ENCODE data around the gene CPLX3.

CPLX3 gene

DNA sequence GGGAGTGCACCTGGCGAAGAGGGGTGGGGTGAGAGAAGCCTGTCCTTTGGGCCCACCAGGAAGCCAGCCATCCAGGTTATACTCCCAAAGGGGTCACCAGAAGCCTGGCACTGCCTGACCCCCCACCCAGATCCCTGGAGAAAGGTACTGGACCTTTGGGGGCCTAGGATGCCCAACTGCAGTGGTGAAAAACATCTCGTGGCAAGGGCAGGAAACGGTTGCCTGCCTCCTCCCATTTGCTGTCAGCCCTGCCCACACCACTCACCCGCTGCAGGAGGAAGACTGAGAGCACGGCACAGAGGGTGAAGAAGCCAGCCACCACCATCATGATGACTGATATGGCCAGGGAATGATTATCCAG, 18.8 kb downstream of the CPLX3 start:
- DNase-seq (ENCODE audit: low spot score) = no peak

DNA sequence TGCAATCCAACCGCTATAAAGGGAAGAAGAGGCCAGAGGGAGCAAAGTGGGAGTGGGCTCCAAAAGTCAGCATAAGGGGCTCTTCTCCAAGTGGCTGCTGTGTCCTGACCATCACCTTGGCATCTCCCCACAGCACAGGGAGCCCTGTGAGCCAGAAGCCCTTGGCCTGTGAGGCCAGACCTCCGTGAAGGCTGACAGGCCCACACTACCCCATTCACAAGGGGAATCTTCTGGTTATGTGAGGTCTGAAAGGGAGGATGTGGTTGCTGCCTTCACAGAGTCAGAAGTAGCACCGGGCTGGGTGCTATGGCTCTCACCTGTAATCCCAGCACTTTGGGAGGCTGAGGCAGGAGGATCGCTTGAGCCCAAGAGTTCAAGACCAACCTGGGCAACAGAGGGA, 19.2 kb downstream of the CPLX3 start:
- DNase-seq (ENCODE audit: low spot score) = no peak

DNA sequence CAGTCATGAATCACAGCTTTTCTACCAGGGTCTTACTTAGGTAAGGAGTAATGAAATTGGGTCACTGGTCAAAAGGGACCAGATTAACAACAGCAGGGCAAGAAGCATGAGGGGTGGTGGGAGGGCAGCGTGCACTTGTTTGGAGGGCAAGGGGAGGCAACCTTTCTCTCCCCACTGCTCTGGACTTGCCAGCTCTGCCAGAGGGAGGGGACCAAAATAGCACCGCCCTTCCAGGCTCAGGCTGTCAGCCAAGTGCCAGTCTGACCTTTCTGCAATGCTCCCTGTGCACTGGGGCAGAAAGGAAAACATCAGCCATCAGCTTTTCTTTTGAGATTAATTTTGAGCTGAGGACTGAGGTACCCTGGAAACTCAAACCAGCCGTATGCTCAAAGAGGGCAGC, 21.0 kb downstream of the CPLX3 start:
- no peak for DNase-seq (ENCODE audit: low spot score)

DNA sequence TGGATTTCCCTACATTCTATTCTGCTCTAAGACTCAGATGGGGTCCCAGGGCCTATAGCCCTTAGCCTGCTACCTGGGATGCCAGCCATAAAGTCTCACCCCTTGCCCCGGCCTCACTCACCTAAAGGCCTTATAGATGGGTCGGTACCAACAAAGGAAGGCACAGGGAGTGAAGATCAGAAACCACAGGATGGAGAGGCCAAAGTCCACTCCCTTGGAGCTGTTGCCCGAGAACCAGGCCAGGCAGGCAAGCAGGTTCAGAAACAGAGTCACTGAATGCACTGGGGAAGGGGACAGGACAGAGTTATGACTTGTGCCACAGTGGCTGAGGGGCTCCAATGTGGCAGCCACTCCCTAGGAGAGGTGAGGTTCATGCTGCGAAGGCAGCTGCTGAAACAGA, 24.0 kb downstream of the CPLX3 start:
- no peak for DNase-seq (ENCODE audit: low spot score)

DNA sequence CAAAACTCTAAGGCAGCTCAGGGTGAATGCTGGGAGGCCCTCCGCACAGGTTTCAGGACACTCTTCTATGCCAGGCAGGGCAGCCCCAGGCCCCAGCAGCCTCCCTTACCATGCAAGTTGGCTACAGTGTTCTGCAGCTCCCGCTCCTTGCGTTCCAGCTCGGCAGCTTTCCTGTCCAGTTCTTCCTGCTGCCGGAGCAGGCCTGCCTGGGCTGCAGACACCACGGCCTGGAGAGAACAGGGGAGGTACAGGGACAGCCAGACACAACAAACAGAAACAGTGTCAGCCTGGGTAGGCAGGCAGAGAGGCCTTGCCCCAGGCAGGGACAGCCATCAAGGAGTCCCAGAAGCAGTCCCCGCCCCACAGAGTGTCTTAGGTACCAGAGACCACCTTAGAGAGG, 25.5 kb downstream of the CPLX3 start:
- no peak for DNase-seq (ENCODE audit: low spot score)

DNA sequence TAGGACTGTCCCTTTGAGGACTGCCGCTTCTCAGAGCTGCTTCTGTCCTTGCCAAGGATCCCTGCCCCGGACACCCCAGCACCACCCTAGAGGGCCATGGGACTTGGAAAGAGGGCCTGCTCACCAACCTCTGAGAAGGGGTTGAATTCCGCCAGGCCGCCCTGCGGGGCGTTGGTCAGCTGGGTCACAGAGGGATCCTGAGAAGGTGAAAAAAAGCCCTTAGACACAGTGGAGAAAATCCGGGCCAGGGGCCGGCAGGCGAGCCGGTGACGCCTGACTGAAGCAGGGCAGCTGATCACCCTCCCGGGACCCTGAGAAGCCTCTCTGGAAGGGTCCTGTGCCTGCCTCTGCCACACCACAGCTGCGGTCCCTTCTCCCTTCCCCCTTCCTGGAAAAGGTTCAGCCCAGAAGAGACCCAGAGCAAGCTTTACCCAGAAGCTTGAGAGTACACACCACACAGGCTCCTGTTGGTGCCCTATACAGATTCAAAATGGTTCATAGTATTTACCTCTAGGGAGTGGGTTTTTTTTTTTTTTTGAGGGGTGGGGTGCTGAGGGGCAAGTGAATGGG, 28.1 kb downstream of the CPLX3 start:
- no peak for DNase-seq (ENCODE audit: low spot score)

DNA sequence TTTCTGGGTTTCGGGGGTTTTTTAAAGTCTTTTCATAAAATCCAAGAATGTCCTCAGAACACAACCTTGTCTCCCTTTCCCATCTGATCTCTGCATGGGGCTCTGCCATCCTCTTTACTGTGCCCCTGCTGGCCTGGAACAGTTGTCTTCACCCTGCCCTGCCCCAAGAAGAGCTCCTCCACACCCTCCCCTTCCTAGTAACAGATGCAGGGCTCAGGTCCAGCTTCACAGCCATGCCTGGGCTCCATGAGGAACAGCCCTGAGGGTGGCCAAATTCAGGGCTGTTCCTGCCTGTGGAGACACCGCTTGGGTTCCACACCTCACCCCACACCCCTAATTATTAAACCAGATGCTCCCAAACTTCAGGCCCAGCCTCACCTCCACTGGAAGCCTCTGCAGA, 29.4 kb downstream of the CPLX3 start:
- no peak for DNase-seq (ENCODE audit: low spot score)

DNA sequence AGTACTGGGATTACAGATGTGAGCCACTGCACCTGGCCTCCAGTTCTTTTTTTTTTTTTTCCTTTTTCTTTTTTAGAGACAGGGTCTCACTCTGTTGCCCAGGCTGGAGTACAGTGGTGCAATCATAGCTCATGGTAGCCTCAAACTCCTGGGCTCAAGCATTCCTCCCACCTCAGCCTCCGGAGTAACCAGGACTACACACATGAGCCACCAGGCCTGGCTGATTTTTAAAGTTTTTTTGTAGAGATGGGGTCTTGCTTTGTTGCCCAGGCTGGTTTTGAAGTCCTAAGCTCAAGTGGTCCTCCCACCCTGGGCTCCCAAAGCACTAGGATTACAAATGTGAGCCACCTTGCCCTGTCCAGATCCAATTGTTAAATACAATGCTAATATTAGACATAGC, 30.1 kb downstream of the CPLX3 start:
- DNase-seq (ENCODE audit: low spot score) = no peak

DNA sequence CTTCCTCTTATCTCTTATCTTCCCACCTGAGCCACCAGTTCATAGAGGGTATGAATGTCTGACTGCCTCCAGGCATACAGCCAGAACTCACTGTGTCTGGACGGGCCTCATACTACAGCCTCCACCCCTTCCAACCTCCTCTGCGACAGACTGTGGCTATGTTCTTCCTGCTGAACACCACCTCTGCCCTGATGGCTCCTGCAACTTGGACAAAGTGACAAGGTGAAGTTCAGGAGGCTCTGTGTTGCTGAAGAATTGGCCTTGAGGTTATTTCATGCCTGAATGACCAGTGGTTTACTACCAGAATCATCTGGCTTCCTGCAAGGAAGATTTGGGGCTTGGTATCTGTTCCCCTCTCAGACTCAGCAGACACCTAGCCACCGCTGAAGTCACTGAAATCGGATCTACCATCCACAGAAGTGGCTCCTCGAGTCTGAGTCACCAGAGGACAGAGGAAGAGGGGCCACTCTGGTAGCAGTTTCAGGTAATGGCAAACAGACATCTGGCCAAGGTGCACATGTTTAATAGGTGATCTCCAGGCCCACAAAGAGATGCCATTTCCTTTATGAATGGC, 30.7 kb downstream of the CPLX3 start:
- DNase-seq (ENCODE audit: low spot score) = no peak

DNA sequence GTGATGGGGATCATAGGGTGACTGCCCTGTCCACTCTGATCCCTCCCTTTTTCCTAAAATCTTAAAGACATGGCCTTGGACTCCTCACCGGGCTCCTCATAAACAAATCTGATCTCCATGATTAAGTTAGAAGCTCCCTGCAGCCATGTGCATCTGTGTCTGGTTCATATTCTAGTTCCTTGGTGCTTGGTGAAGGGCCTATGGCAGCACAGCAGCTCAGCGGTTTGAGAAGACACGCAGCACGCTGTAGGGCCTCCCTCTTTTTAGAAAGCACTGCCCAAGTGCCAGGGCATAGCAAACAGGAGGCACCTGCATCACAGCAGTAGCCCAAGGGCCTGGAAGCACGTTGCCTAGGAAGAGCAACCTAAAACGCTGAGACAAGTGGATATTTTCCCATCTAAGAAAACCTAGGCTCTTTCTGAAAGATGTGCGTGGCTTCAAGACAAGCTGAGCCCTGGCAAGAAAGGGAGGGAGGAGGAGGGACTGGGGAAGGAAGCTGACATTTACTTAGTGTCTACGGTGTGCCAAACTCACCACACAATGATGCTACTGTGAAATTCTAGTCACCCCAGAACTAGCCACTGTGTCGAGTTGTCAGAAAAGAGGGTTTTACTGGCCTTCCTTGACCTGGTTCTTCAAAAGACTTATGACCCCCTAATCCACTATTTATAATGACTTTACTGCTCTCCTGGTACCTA, 31.4 kb downstream of the CPLX3 start:
- no peak for DNase-seq (ENCODE audit: low spot score)

DNA sequence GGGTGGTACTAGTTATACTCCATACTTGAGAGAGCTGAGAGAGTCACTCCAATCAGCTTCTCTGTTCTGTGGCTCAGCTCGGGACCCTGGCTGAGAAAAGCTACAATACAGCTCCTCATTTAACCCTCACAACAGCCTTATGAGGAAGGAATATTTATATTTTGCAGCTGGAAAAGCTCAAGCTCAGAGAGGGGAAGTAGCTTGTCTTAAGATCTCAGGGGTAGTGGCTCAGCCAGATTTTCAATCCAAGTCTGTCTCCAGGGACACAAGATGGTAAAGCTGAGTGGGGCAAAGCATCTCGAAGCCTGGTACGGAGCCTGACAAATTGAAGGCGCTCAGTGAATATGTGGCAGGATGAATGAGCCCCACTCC, 31.9 kb downstream of the CPLX3 start:
- no peak for DNase-seq (ENCODE audit: low spot score)

DNA sequence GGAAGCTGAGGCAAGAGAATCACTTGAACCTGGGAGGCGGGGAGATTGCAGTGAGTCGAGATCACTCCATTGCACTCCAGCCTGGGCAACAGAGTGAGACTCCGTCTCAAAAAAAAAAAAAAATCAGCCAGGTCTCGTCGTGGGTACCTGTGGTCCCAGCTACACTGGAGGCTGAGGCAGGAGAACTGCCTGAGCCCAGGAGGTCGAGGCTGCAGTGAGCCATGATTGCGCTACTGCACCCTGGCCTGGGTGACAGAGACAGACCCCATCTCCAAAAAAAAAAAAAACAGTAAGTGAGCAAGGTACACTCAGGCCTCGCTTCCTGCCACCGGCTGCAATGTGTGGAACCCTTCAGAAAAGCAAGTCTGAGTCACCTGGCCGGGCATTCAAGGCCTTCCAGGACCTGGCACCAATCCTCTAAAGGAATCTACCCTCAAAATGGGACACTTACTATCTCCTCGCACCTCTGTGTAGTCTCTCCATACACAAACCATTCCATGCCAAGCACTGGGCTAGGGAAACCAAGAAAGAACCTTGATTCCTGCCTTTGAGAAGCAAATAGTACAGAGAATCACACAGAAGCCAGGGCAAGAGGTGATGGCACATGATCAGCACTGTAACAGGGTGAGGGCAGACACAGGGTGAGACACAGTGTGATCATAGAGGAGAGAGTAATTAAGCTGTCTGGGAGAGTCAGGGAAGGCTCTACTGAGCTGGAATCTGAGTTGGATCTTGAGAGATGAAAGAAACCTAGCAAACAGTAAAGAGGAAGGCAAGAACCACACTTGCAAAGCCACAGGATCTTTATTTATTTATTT, 37.0 kb downstream of the CPLX3 start:
- DNase-seq (ENCODE audit: low spot score) = no peak

DNA sequence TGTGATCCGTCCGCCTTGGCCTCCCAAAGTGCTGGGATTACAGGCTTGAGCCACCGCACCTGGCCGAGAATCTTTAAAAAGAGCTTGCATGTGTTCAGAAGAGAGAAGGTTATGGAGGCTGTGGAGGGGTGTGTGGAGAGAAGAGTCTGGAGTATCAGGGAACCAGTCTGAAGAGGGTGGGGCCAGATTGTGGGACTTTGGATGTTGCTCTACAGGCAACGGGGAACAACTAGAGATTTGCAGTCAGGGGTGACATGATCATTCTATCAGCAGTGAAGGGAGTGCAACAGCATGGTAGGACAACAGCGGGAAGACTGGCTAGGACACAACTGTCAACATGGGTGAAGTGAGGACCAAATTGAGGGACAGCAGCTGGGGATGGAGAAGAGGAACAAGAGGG, 37.9 kb downstream of the CPLX3 start:
- DNase-seq (ENCODE audit: low spot score) = no peak

DNA sequence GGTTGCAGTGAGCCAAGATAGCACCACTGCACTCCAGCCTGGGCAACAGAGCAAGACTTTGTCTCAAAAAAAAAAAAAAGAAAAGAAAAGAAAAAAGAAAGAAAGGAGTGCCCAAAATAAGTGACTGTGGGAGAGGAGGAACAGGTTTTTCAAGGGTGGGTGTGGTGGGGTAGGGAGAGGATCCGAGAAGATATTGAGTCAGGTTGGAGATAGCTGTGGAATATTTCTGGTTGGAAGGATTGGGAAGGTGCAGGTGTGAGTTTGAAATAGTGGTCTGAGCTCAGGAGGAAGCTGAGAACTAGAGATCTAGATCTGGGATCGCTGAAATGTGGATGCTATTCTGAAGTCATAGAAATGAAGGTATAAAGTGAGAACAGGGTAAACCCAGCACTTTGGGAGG, 38.9 kb downstream of the CPLX3 start:
- no peak for DNase-seq (ENCODE audit: low spot score)

DNA sequence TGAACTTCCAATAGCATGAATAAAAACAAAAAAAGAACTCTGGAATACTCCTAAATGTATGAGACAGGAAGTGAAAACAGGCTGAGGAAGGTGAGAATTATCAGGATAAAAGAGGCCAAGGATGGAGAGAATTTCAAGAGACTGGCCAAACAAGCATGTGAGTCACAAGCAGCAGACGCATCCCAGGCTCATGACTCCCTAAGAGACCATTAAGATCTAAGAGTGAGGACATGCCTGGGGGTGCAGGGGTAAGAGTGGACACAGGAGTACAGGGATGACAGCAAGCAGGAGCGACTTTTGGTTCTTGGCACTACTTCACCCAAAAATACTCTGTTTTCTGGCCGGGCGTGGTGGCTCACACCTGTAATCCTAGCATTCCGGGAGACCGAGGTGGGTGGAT, 39.7 kb downstream of the CPLX3 start:
- no peak for DNase-seq (ENCODE audit: low spot score)

DNA sequence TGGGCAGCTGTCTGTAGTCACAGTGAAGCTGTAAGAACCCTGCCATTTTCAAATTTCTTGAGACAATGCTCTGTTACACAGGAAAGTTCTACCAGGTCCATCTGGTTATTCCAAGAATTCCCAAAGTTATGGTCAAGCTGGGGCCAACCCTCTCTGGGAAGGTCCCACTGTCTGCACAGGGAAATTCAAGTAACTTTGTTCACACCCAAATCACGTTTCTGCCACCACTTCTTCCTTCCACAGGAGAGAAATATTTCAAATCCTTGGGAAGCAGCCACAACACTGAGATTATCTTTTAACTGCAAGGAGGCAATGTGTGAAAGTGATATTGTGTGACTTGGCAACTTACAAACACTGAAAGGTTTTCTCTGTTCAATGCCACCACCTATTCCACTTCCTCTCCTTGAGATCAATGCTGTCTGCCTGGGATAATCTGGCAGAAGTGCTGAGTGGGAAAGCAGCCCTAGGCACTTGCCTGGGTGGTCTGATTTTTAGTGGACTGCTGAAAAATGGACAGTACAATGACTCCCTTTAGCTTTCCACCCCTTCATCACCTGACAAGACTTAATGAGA, 41.1 kb downstream of the CPLX3 start:
- DNase-seq (ENCODE audit: low spot score) = no peak

DNA sequence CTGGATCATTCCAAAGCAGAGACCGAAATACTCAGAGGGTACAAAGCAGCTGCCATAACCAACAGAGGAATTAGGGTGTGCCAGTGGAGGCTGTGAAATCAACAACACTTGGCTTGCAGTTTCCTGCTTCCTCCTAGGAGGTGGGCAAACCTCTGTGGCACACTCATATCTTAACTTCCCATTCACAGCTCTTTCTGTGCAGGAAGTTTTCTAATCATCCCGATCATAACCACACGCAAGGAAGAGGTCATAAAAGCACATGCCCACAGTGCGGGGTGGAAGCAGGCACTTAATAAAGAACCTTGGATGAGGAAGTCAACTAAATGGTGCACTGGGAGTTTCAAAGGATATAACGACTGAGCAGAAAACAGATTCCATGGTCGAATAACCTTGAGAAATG, 41.6 kb downstream of the CPLX3 start:
- no peak for DNase-seq (ENCODE audit: low spot score)

DNA sequence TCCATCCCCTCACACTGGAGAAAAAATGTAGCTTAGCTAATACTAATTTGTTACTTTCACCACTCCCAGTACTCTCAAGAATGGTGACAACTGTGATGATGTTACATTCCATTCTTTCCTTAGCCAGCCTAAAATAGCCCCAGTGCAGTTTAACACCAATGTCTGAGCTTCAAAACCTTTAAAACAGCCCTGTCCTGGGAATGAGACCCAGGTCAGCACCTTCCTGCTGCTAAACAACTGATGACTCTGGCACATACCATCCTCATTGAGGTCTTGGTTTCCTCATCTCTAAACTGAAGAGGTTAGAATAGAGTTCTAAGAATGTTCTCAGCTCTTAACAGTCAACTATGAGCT, 42.9 kb downstream of the CPLX3 start:
- DNase-seq (ENCODE audit: low spot score) = no peak

DNA sequence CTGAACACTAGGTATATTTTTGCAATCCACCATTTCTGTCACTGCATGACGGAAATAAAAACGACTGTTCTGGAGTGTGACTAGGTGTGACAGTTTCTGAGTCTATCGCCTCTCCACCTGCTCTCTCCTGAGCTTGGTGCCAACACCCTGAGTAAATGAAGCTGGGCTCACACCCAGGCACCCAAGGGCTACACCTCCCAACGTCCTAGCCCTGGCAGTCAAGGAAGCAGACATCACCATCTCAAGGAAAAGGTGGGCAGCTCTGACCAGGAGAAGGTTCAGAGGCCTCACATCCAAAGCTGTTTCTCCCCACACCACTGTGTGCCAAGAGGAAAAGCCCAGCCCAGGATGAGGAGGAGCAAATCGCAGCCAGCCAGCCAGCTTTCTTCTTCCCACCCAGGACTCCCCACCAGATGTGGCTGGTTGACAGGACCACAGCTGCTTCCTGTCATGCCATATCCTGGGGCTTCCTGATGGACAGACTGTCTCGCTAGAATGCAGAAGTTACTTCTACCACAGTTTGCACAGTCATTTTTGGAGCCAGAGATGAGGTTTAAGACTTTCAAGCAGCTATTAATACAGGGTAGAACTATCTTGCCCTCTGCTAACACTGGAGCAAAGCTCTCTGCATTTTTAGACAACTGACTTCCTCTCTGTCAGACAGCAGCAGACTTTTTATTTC, 43.4 kb downstream of the CPLX3 start:
- no peak for DNase-seq (ENCODE audit: low spot score)

DNA sequence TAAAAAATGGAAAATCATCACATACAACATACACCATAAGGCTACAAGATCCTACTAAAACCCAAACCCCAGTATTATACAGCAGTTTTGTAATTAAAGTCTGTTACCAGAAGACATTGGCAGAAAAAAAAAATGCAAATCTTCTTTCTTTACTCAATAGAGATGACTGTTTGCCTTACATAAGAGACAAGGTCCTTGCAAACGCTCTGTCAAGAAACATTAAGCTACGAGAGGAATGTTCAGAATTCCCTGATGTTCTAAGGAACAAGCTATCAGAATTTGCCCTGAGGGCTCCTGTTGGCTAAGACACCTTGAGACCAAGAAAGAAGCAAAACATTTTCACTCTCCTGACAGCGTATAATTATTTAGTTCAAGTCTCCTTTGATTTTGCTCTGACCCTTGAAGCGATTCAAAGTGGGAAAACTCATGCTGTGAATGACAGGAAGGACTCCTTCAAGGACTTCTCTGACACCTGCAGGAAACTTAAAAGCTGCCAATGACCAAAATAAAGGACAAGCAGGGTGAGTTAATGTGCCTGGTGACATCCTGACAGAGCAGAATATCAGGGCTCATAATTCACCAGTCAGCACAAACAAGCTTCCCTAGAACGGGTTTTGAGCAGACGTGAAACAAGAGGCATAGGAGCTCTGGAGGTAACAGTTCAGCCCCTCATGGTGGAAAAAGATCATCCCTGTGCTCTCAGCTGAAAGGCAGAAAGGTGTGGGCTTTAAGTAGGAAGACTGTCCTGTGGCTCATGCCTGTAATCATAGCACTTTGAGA, 44.2 kb downstream of the CPLX3 start:
- no peak for DNase-seq (ENCODE audit: low spot score)

DNA sequence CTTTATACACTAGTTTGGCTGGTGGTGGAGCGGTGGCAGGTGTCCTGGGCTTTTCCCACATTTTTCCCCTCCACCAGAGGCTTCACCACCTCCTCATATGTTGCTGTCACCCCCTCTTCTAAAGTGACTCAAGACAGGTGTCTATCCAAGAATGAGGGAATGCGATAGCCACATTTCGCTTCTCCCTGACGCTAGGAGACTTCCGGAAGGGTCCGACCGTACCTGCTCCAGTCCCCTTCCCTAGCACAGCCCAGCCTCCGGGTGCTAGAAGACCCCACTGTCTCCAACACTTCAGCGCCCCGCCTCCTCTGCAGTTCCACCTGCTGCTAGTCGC, 46.2 kb downstream of the CPLX3 start:
- no peak for DNase-seq (ENCODE audit: low spot score)

All from iPS-NIHi11 (cell line).